Measurements from ENCODE around the gene FOXN4.

FOXN4 gene

DNA sequence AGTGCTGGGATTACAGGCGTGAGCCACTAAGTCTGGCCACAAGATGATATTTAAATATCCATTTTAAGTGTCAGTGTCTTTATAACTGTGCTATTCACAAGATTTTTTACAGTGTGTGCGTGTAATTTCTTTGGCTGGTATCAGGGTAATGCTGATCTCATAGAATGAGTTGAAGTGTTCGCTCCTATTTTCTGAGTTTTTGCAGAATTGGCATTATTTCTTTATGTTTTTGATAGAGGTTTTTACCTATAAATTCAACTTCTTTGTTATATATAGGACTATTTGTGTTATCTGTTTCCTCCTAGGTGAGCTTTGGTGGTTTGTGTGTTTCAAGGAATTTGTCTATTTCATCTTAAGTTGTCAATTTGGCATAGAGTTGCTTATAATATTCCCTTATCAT, 45.6 kb downstream of the FOXN4 start:
- H3K4me3 ChIP-seq (ENCODE audit: low read length): no peak overlapping the region
- TF ChIP-seq, protein P1, sequence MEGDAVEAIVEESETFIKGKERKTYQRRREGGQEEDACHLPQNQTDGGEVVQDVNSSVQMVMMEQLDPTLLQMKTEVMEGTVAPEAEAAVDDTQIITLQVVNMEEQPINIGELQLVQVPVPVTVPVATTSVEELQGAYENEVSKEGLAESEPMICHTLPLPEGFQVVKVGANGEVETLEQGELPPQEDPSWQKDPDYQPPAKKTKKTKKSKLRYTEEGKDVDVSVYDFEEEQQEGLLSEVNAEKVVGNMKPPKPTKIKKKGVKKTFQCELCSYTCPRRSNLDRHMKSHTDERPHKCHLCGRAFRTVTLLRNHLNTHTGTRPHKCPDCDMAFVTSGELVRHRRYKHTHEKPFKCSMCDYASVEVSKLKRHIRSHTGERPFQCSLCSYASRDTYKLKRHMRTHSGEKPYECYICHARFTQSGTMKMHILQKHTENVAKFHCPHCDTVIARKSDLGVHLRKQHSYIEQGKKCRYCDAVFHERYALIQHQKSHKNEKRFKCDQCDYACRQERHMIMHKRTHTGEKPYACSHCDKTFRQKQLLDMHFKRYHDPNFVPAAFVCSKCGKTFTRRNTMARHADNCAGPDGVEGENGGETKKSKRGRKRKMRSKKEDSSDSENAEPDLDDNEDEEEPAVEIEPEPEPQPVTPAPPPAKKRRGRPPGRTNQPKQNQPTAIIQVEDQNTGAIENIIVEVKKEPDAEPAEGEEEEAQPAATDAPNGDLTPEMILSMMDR (conservative IDR thresholded peaks at IDR 0.05; ENCODE audit: low read depth, low read length): no peak
- no peak for DNase-seq (ENCODE audit: low read depth)

DNA sequence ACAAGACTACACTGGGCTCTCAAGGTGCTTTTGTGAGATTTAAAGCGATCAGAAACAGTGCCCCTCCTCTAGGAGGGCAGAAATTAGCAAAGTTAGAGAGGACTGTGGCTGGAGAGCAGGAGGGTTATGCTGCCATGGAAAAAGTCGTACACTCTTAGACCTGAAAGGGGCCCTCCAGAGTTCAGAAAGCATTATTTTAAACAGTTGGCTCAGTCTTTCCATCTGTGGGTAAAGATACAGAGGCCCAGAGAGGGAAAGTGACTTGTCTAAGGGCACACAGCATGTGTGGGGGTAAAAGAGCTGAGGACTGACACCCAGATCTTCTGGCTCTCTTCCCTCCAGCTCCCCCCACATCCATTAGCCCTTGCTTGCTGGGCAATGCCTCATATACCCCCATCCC, 47.1 kb downstream of the FOXN4 start:
- TF ChIP-seq, protein P1 (conservative IDR thresholded peaks at IDR 0.05; ENCODE audit: low read depth, low read length): no peak

DNA sequence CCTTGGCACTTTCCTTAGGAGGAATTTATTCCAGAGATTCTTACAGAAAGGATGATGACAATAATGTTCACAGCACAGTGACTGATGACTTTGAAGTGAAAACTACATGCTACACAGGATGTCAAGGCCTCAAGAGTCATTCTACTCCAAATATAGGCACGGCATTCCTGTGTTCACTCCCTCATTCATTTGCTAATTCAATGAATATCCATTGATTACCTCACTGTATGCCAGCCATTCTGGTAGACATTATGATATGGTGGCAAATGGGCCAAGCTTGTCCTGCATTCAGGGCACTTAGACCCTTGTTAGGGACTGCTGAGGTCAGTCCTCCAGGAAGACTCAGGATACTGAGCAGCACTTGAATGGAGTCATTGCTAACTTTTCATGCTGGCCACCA, 48.0 kb downstream of the FOXN4 start:
- no peak for DNase-seq (ENCODE audit: low read depth)
- H3K4me3 ChIP-seq (ENCODE audit: low read length): no peak overlapping the region
- TF ChIP-seq, protein P1 (conservative IDR thresholded peaks at IDR 0.05; ENCODE audit: low read depth, low read length): no peak

More for the DNA sequence above, 47.1 kb downstream of the FOXN4 start:
- H3K4me3 ChIP-seq (ENCODE audit: low read length): no peak overlapping the region
- no peak for DNase-seq (ENCODE audit: low read depth)

DNA sequence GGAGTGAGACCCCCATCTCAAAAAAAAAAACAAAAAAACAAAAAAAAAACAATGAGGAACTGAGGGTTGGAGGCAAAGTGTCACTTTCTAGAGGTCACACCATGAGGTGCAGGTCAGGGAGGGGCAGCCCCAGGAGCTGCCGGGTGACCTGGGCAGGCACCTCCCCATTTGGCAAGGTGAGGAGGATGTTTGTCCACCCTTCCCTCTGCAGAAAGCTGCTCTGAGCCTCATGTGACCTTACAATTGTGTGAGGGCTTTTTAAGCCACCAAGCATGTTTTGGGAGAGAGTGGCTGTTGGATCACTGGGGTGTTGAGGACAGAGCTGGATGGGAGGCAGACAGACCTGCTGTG, 49.6 kb downstream of the FOXN4 start:
- TF ChIP-seq, protein P1 (conservative IDR thresholded peaks at IDR 0.05; ENCODE audit: low read depth, low read length): no peak
- no peak for DNase-seq (ENCODE audit: low read depth)
- H3K4me3 ChIP-seq (ENCODE audit: low read length): no peak overlapping the region

DNA sequence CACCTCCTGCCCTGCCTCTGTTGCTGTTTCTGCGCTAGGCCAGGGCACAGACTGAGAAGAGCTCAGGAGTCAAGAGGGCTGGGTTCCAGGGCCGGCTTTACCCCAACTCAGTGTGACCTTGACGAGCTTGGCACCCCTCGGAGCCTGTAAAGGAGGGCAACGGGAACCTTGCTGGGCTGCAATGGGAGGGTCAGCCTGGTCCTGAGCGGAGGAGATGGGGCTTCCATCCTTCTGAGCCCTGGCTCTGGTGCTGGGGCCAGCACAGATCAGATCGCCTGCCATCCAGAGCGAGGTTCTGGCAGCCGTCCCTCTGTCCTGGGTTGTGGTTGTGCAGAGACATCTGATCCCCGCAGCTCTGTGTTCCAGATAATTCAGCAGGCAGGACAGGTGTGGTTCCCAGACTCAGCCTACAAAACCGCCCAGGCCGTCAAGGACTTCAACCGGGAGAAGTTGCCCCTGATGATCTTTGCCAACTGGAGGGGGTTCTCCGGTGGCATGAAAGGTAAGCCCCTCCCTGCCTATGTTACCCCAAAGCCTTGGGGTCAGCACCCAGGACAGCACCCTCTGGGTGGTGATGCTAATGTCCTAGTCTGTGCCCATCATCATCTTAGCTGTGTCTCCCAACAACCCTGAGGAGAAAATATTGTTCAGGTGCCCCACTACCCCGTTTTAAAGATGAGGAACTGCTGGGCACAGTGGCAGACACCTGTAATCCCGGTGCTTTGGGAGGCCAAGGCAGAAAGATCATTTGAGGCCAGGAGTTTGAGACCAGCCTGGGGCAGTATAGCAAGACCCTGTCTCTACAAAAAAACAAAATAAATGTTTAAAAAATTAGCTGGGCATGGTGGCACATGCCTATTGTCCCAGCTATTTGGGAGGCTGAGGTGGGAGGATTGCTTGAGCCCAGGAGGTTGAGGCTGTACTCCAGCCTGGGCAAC, 50.2 kb downstream of the FOXN4 start:
- TF ChIP-seq, protein P1 (conservative IDR thresholded peaks at IDR 0.05; ENCODE audit: low read depth, low read length): no peak
- no peak overlapping the region for H3K4me3 ChIP-seq (ENCODE audit: low read length)
- DNase-seq (ENCODE audit: low read depth): no peak

DNA sequence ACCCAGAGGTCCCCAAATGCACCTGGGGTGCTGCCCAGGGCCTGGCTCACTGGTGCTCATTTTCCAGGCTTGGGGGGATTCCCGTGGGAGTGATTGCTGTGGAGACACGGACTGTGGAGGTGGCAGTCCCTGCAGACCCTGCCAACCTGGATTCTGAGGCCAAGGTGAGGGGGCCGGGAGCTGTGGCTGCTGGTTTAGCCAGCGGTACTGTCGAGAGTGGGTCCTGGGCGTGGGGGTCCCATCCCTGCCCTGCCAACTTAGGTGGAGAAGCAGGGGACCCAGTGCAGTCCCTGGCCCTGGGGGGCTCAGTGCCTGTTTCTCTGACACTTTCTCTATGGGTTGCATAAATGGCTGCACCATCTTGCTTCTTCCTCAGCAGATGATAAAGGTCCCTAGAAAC, 50.9 kb downstream of the FOXN4 start:
- DNase-seq (ENCODE audit: low read depth): no peak
- TF ChIP-seq, protein P1 (conservative IDR thresholded peaks at IDR 0.05; ENCODE audit: low read depth, low read length): no peak
- H3K4me3 ChIP-seq (ENCODE audit: low read length): no peak overlapping the region

DNA sequence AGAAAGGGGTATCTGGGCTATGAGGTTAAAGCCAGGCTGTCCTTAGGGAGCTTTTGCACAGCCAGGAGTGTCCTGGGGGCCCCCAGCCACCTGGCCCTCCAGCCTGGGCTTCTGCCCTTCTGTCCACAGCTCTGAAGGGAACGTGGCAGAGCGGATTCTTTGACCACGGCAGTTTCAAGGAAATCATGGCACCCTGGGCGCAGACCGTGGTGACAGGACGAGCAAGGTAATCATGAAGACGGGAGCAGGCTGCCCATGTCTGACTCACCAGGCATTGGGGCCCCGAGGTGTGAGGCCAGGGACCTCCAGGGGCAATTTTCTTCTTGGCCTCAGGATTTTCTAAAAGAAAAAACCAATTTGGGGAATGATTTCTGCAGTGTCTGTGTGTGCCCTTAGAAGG, 53.1 kb downstream of the FOXN4 start:
- TF ChIP-seq, protein P1 (conservative IDR thresholded peaks at IDR 0.05; ENCODE audit: low read depth, low read length): no peak
- no peak for DNase-seq (ENCODE audit: low read depth)

More for the DNA sequence above, 53.1 kb downstream of the FOXN4 start:
- no peak overlapping the region for H3K4me3 ChIP-seq (ENCODE audit: low read length)
